Measurements from ENCODE around the gene ARMH3. TPM values are rescaled to one million over a fixed set of nuclear protein-coding genes. Genes with fewer than 3 reads are reported as not detected.

ARMH3 gene
- total RNA-seq, 5 donors from 2014 or later (not counting 1 experiment from before 2014, with no cell fraction given): 26.4 to 30.0 (median 27.2) TPM

- Mint-ChIP-seq H3K36me3 (no peaks in the 10 kb centered on the region), H3K9me3 (no peaks in the 10 kb centered on the region), H3K27me3 (no peaks in the 10 kb centered on the region), H3K4me3 (peak overlapping the region; percentile 83 to 87 (median 83)), H3K4me1 (peaks cover 54 to 66% (median 56%) of the 10 kb centered on the region in 3 donors), H3K27ac (peak overlapping the region in 1 of 2 donors; percentile 25)
- peaks cover 0 to 20% of the 10 kb centered on the region in 2 experiments for H3K27me3 ChIP-seq (replicated peaks in 1 of 2; ENCODE audit: control insufficient read depth in 2 of 2, extremely low read depth in 1 of 2, insufficient read depth in 2 of 2, low read length in 1 of 2)
- no peaks in the 10 kb centered on the region for H3K9me3 ChIP-seq
- H3K4me1 ChIP-seq (ENCODE audit: control insufficient read depth in 1 of 2, extremely low read depth in 1 of 2, insufficient read depth in 2 of 2, low read length in 2 of 2): peaks cover 23 to 53% of the 10 kb centered on the region in 2 experiments
- DNase-seq: peak in 1 of 35 experiments; percentile 47
- H3K36me3 ChIP-seq (ENCODE audit: control insufficient read depth in 2 of 2, extremely low read depth in 1 of 2, insufficient read depth in 1 of 2, low read length in 1 of 2): peaks cover 0 to 1% of the 10 kb centered on the region in 2 donors
- ChIA-PET CTCF (interaction anchor here (0.5 to 4.4 kb wide), 25 partner anchors 9 to 934 kb away, joined by 3 to 62 read pairs (median 4); partner anchors contain the start of gene OGA (in 1 of the 2)), POLR2A (interaction anchor here in 1 of 2 donors (1.7 kb wide), 2 partner anchors 21 to 45 kb away, joined by 5 to 17 read pairs; no protein-coding TSS in a partner anchor)
- no peak overlapping the region for H3K27ac ChIP-seq (ENCODE audit: low read length)
- 0% methylated on average over 2 of the region's 19 CpGs for WGBS (ENCODE audit: insufficient coverage)
- H3K4me3 ChIP-seq (ENCODE audit: control insufficient read depth in 1 of 2, extremely low read depth in 1 of 2, low read length in 1 of 2): peak overlapping the region; percentile 42 to 65
- ATAC-seq (replicated peaks in 1 of 4): peak in 1 of 4 experiments; percentile 3
Measured at GRCh38 chr10:101840102-101840684, 215.8 kb downstream of the ARMH3 start.

GRCh38 chr10:101839416-101840063 is 216.4 kb downstream of the ARMH3 start:
- 18% methylated on average over 25 of the region's 36 CpGs for WGBS (ENCODE audit: insufficient coverage)
- H3K4me3 Mint-ChIP-seq: peak overlapping the region; percentile 83 to 87 (median 83)
- no peaks in the 10 kb centered on the region for H3K9me3 Mint-ChIP-seq
- H3K4me1 Mint-ChIP-seq: peaks cover 55 to 66% (median 56%) of the 10 kb centered on the region in 3 donors
- H3K36me3 Mint-ChIP-seq: no peaks in the 10 kb centered on the region
- ATAC-seq (replicated peaks in 1 of 4) (peak; percentile 57 to 70 (median 65)), DNase-seq (peak in 29 of 35 experiments; percentile 16 to 73 (median 40))
- ChIA-PET CTCF (interaction anchor here (0.6 to 4.4 kb wide), 15 partner anchors 8 to 933 kb away, joined by 3 to 62 read pairs (median 3); partner anchors contain the start of gene OGA (in 1 of the 2)), POLR2A (interaction anchor here in 1 of 2 donors (1.7 kb wide), 1 partner anchor 44 kb away, joined by 17 read pairs; no protein-coding TSS in a partner anchor)
- H3K9me3 ChIP-seq: no peaks in the 10 kb centered on the region
- peak overlapping the region; percentile 42 to 62 for H3K4me3 ChIP-seq (ENCODE audit: control insufficient read depth in 1 of 2, extremely low read depth in 1 of 2, low read length in 1 of 2)
- H3K27ac ChIP-seq (ENCODE audit: low read length): no peak overlapping the region
- no peak overlapping the region for H3K27ac Mint-ChIP-seq
- H3K4me1 ChIP-seq (ENCODE audit: control insufficient read depth in 1 of 2, extremely low read depth in 1 of 2, insufficient read depth in 2 of 2, low read length in 2 of 2): peaks cover 29 to 60% of the 10 kb centered on the region in 2 experiments
- no peaks in the 10 kb centered on the region for H3K36me3 ChIP-seq (ENCODE audit: control insufficient read depth in 2 of 2, extremely low read depth in 1 of 2, insufficient read depth in 1 of 2, low read length in 1 of 2)
- H3K27me3 Mint-ChIP-seq: no peaks in the 10 kb centered on the region
- H3K27me3 ChIP-seq (replicated peaks in 1 of 2; ENCODE audit: control insufficient read depth in 2 of 2, extremely low read depth in 1 of 2, insufficient read depth in 2 of 2, low read length in 1 of 2): peaks cover 0 to 20% of the 10 kb centered on the region in 2 experiments

GRCh38 chr10:101839002-101839401 is 217.0 kb downstream of the ARMH3 start:
- WGBS (ENCODE audit: insufficient coverage): no CpG with 5 or more reads among the region's 1 CpG
- H3K36me3 ChIP-seq (ENCODE audit: control insufficient read depth in 2 of 2, extremely low read depth in 1 of 2, insufficient read depth in 1 of 2, low read length in 1 of 2): no peaks in the 10 kb centered on the region
- Mint-ChIP-seq H3K27ac (peak overlapping the region in 1 of 2 donors; percentile 61), H3K4me3 (peak overlapping the region; percentile 83 to 87 (median 83)), H3K27me3 (no peaks in the 10 kb centered on the region), H3K9me3 (no peaks in the 10 kb centered on the region), H3K36me3 (no peaks in the 10 kb centered on the region), H3K4me1 (peaks cover 55 to 66% (median 55%) of the 10 kb centered on the region in 3 donors)
- DNase-seq: no peak
- no peak overlapping the region for H3K4me3 ChIP-seq (ENCODE audit: control insufficient read depth in 1 of 2, extremely low read depth in 1 of 2, low read length in 1 of 2)
- peaks cover 0 to 18% of the 10 kb centered on the region in 2 experiments for H3K27me3 ChIP-seq (replicated peaks in 1 of 2; ENCODE audit: control insufficient read depth in 2 of 2, extremely low read depth in 1 of 2, insufficient read depth in 2 of 2, low read length in 1 of 2)
- CTCF ChIA-PET: interaction anchor here (0.7 to 4.4 kb wide), 9 partner anchors 8 to 806 kb away, joined by 3 to 62 read pairs (median 3); partner anchors contain the start of gene OGA (in 1 of the 2)
- POLR2A ChIA-PET: interaction anchor here in 1 of 2 donors (1.7 kb wide), 1 partner anchor 44 kb away, joined by 17 read pairs; no protein-coding TSS in a partner anchor
- peaks cover 32 to 62% of the 10 kb centered on the region in 2 experiments for H3K4me1 ChIP-seq (ENCODE audit: control insufficient read depth in 1 of 2, extremely low read depth in 1 of 2, insufficient read depth in 2 of 2, low read length in 2 of 2)
- H3K9me3 ChIP-seq: no peaks in the 10 kb centered on the region
- ATAC-seq (replicated peaks in 1 of 4): no peak
- no peak overlapping the region for H3K27ac ChIP-seq (ENCODE audit: low read length)

GRCh38 chr10:101838416-101838970 is 217.5 kb downstream of the ARMH3 start:
- DNase-seq: no peak
- Mint-ChIP-seq H3K27me3 (no peaks in the 10 kb centered on the region), H3K4me3 (peak overlapping the region; percentile 83 to 87 (median 83)), H3K9me3 (no peaks in the 10 kb centered on the region), H3K36me3 (no peaks in the 10 kb centered on the region), H3K4me1 (peaks cover 59 to 69% (median 59%) of the 10 kb centered on the region in 3 donors), H3K27ac (no peak overlapping the region)
- no peak overlapping the region for H3K4me3 ChIP-seq (ENCODE audit: control insufficient read depth in 1 of 2, extremely low read depth in 1 of 2, low read length in 1 of 2)
- H3K36me3 ChIP-seq (ENCODE audit: control insufficient read depth in 2 of 2, extremely low read depth in 1 of 2, insufficient read depth in 1 of 2, low read length in 1 of 2): no peaks in the 10 kb centered on the region
- ChIA-PET CTCF (interaction anchor here in 1 of 2 donors (0.9 to 4.4 kb wide), 3 partner anchors 11 to 171 kb away, joined by 3 to 62 read pairs (median 6); partner anchors contain the start of gene OGA), POLR2A (no interaction called here)
- no peaks in the 10 kb centered on the region for H3K9me3 ChIP-seq
- peaks cover 37 to 63% of the 10 kb centered on the region in 2 experiments for H3K4me1 ChIP-seq (ENCODE audit: control insufficient read depth in 1 of 2, extremely low read depth in 1 of 2, insufficient read depth in 2 of 2, low read length in 2 of 2)
- H3K27ac ChIP-seq (ENCODE audit: low read length): no peak overlapping the region
- 94% methylated on average over 5 of the region's 6 CpGs for WGBS (ENCODE audit: insufficient coverage)
- peaks cover 0 to 14% of the 10 kb centered on the region in 2 experiments for H3K27me3 ChIP-seq (replicated peaks in 1 of 2; ENCODE audit: control insufficient read depth in 2 of 2, extremely low read depth in 1 of 2, insufficient read depth in 2 of 2, low read length in 1 of 2)
- no peak for ATAC-seq (replicated peaks in 1 of 4)

GRCh38 chr10:101837748-101838147 is 218.2 kb downstream of the ARMH3 start:
- ATAC-seq (replicated peaks in 1 of 4): no peak
- H3K4me3 Mint-ChIP-seq: no peak overlapping the region
- DNase-seq: no peak
- CTCF ChIA-PET: interaction anchor here (0.9 to 1.4 kb wide), 4 partner anchors 10 to 177 kb away, joined by 3 to 6 read pairs (median 4); partner anchors contain the start of gene OGA (in 1 of the 2)
- no peaks in the 10 kb centered on the region for H3K9me3 Mint-ChIP-seq
- H3K27ac Mint-ChIP-seq: no peak overlapping the region
- H3K27me3 ChIP-seq (replicated peaks in 1 of 2; ENCODE audit: control insufficient read depth in 2 of 2, extremely low read depth in 1 of 2, insufficient read depth in 2 of 2, low read length in 1 of 2): peaks cover 0 to 8% of the 10 kb centered on the region in 2 experiments
- 92% methylated on average over 2 of the region's 2 CpGs for WGBS (ENCODE audit: insufficient coverage)
- H3K4me3 ChIP-seq (ENCODE audit: control insufficient read depth in 1 of 2, extremely low read depth in 1 of 2, low read length in 1 of 2): no peak overlapping the region
- H3K9me3 ChIP-seq: no peaks in the 10 kb centered on the region
- H3K36me3 ChIP-seq (ENCODE audit: control insufficient read depth in 2 of 2, extremely low read depth in 1 of 2, insufficient read depth in 1 of 2, low read length in 1 of 2): no peaks in the 10 kb centered on the region
- POLR2A ChIA-PET: no interaction called here
- H3K27me3 Mint-ChIP-seq: no peaks in the 10 kb centered on the region
- peaks cover 41 to 63% of the 10 kb centered on the region in 2 experiments for H3K4me1 ChIP-seq (ENCODE audit: control insufficient read depth in 1 of 2, extremely low read depth in 1 of 2, insufficient read depth in 2 of 2, low read length in 2 of 2)
- H3K27ac ChIP-seq (ENCODE audit: low read length): no peak overlapping the region
- peaks cover 61 to 71% (median 62%) of the 10 kb centered on the region in 3 donors for H3K4me1 Mint-ChIP-seq
- no peaks in the 10 kb centered on the region for H3K36me3 Mint-ChIP-seq

GRCh38 chr10:101835362-101835761 is 220.6 kb downstream of the ARMH3 start:
- ATAC-seq (replicated peaks in 1 of 4): no peak
- ChIA-PET CTCF (interaction anchor here (0.6 to 1.8 kb wide), 7 partner anchors 17 to 248 kb away, joined by 3 to 18 read pairs (median 3); partner anchors contain the start of gene OGA (in 1 of the 2)), POLR2A (no interaction called here)
- Histone ChIP-seq H3K4me3 (ENCODE audit: control insufficient read depth in 1 of 2, extremely low read depth in 1 of 2, low read length in 1 of 2) (no peak overlapping the region), H3K27ac (ENCODE audit: low read length) (no peak overlapping the region), H3K36me3 (ENCODE audit: control insufficient read depth in 2 of 2, extremely low read depth in 1 of 2, insufficient read depth in 1 of 2, low read length in 1 of 2) (no peaks in the 10 kb centered on the region), H3K4me1 (ENCODE audit: control insufficient read depth in 1 of 2, extremely low read depth in 1 of 2, insufficient read depth in 2 of 2, low read length in 2 of 2) (peaks cover 53 to 72% of the 10 kb centered on the region in 2 experiments), H3K9me3 (no peaks in the 10 kb centered on the region), H3K27me3 (replicated peaks in 1 of 2; ENCODE audit: control insufficient read depth in 2 of 2, extremely low read depth in 1 of 2, insufficient read depth in 2 of 2, low read length in 1 of 2) (no peaks in the 10 kb centered on the region)
- peak overlapping the region; percentile 52 to 59 for H3K27ac Mint-ChIP-seq
- DNase-seq: no peak
- 100% methylated on average over 1 of the region's 4 CpGs for WGBS (ENCODE audit: insufficient coverage)
- no peaks in the 10 kb centered on the region for H3K27me3 Mint-ChIP-seq
- H3K9me3 Mint-ChIP-seq: no peaks in the 10 kb centered on the region
- no peaks in the 10 kb centered on the region for H3K36me3 Mint-ChIP-seq
- peaks cover 59 to 68% (median 64%) of the 10 kb centered on the region in 3 donors for H3K4me1 Mint-ChIP-seq
- H3K4me3 Mint-ChIP-seq: no peak overlapping the region
